ENCODE results near the gene GABRG3.

DNA sequence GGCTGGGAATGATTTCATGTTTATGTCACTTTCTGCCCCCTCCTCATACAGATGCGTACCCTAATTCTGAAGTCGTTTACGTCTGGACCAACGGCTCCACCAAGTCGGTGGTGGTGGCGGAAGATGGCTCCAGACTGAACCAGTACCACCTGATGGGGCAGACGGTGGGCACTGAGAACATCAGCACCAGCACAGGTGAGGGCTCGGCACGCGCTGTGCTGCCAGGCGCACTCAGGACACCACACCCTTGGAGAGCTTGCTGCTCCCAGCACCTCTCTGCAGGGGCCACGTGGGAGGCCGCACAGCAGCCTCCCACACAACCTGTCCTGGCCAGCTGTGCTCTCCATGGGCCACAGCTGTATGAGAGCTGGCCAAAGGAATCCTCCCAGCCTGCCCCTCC lies 33.8 kb upstream of the GABRG3 start:
- TF ChIP-seq WT1 (tag by site-specific recombination; IDR thresholded peaks at IDR 0.05) (no peak), ZNF416 (tag by site-specific recombination; IDR thresholded peaks at IDR 0.05) (no peak), ZSCAN30 (tag by site-specific recombination; IDR thresholded peaks at IDR 0.05) (no peak), MZF1 (tag by site-specific recombination; IDR thresholded peaks at IDR 0.05; ENCODE audit: borderline replicate concordance) (no peak), ZNF23 (tag by site-specific recombination; IDR thresholded peaks at IDR 0.05; ENCODE audit: borderline replicate concordance) (no peak), ZBTB8A (tag by site-specific recombination; IDR thresholded peaks at IDR 0.05) (no peak), TCF7L2 (IDR thresholded peaks at IDR 0.05; ENCODE audit: borderline replicate concordance, low read depth, low read length) (no peak), ZNF558 (tag by site-specific recombination; IDR thresholded peaks at IDR 0.05) (no peak), REPIN1 (tag by site-specific recombination; IDR thresholded peaks at IDR 0.05; ENCODE audit: low read depth) (no peak)
- TF ChIP-seq, protein P1, sequence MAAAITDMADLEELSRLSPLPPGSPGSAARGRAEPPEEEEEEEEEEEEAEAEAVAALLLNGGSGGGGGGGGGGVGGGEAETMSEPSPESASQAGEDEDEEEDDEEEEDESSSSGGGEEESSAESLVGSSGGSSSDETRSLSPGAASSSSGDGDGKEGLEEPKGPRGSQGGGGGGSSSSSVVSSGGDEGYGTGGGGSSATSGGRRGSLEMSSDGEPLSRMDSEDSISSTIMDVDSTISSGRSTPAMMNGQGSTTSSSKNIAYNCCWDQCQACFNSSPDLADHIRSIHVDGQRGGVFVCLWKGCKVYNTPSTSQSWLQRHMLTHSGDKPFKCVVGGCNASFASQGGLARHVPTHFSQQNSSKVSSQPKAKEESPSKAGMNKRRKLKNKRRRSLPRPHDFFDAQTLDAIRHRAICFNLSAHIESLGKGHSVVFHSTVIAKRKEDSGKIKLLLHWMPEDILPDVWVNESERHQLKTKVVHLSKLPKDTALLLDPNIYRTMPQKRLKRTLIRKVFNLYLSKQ (tag by site-specific recombination; IDR thresholded peaks at IDR 0.05; ENCODE audit: borderline replicate concordance) = no peak
- TF ChIP-seq, protein P2, sequence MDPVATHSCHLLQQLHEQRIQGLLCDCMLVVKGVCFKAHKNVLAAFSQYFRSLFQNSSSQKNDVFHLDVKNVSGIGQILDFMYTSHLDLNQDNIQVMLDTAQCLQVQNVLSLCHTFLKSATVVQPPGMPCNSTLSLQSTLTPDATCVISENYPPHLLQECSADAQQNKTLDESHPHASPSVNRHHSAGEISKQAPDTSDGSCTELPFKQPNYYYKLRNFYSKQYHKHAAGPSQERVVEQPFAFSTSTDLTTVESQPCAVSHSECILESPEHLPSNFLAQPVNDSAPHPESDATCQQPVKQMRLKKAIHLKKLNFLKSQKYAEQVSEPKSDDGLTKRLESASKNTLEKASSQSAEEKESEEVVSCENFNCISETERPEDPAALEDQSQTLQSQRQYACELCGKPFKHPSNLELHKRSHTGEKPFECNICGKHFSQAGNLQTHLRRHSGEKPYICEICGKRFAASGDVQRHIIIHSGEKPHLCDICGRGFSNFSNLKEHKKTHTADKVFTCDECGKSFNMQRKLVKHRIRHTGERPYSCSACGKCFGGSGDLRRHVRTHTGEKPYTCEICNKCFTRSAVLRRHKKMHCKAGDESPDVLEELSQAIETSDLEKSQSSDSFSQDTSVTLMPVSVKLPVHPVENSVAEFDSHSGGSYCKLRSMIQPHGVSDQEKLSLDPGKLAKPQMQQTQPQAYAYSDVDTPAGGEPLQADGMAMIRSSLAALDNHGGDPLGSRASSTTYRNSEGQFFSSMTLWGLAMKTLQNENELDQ (tag by site-specific recombination; IDR thresholded peaks at IDR 0.05; ENCODE audit: low read depth) = no peak
